ENCODE data around the gene NRDC.
"Not testable (repeated sequence)": the region's sequence is repeated elsewhere in the genome, so short reads cannot be mapped to it uniquely, and the experiment has no call there.

NRDC gene

DNA sequence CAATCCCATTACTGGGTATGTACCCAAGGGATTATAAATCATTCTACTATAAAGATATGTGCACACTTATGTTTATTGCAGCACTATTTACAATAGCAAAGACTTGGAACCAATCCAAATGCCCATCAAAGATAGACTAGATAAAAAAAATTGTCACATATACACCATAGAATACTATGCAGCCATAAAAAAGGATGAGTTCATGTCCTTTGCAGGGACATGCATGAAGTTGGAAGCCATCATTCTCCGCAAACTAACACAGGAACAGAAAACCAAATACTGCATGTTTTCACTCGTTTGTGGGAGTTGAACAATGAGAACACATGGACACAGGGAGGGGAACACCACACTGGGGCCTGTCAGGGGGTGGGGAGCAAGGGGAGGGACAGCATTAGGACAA, 16.2 kb upstream of the NRDC start:
- not testable (repeated sequence) for DNase-seq

DNA sequence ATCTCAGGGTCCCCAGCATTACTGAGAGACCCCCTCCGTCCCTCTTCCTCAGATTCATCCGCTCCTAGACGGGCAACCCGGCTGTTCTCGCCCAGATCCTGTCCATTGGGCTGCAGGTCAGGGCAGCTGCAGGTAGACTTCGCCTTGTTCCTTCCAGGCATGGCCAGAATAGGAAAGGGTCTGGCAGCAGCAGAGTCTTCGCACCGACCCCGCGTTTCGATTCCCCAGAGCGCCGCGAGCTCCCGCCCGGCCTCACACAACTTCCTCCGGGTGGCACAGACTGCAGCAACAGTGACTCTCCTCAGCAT, 265 bp downstream of the NRDC start:
- DNase-seq: no peak

DNA sequence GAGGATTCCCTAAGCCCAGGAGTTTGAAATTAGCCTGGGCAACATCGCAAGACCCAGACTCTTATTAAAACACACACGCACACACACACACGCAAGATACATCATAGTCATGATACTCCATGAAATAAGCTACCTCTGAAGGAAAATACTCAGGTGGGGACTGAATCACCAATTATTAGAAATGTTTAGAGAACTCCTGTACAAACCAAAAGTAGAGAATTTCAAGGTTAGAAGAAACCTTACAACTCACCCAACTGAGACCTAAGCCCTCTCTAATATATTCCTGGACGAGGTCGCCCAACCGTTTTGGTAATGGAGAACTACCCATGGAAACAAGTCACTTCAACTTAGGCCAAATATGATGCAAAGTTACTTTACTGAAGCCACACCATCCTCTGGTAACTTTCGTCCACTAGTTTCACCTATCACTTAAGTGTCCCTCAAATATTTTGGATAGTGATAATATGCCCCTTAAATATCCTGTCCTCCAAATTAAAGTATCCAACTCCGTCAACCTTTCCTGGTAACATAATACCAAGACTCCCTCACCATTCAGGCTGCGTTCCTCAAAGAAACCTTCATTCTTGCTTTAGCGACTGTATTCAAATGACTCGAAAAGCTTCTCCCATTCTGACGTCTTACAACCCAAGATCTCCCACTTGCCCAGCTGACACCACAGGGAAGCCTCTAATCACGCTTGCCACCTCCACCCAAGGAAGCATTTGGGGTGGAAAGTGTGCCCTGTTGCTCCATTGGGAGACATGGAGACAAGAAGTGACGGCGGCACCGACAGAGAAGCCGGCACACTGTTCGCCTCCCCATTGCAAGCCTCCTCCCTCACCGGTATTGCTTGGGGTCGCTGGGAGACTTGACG, 856 bp downstream of the NRDC start:
- peak; percentile 12 for DNase-seq

DNA sequence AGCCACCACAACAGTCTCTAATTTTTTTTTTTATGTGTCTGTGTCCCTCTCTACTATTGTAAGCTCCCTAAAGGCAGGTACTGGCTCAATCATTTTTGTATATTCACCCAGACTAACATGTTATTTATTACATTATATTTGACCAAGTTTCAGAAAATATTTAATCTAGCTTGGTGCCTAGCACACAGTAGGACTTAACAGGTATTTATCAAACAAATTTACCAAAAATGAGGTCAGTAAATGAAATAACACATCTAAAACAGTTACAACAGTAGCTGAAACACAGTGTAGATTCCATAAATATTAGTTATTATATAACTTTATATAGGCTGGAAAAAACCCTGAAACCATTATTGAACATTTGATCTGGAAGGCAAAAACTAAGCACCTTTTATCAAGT, 2.7 kb downstream of the NRDC start:
- no peak for DNase-seq

DNA sequence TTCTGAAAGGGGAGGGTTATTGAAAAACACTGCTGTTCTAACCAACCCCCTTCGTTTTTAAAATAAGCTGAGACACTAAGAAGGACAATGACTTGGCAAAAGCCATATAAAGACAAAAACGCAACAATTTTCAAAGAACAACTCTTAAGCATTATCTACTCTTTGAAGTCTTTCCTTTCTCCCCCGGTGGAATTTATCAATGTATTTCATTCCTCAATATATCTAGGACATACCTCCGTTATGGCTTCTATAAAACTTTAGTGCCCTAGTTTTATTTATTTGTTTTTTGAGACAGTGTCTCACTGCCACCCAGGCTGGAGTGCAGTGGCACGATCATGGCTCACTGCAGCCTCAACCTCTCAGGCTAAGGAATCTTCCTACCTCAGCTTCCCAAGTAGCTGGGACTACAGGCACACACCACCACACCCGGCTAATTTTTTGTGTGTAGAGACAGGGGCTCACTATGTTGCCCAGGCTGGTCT, 3.2 kb downstream of the NRDC start:
- no peak for DNase-seq

DNA sequence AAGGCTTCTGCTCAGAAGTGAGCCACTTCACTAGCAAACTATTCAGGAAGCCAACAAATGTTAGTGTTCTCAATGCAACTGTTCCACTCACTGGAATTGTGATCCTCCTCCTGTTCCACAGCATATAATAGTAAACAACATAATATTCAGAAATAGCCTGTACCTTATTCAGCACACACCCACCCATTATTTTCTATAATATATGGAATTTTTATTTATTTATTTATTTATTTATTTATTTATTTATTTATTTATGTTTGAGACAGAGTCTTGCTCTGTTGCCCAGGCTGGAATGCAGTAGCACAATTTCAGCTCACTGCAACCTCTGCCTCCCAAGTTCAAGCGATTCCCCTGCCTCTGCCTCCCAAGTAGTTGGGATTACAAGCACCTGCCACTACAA, 5.3 kb downstream of the NRDC start:
- not testable (repeated sequence) for DNase-seq

DNA sequence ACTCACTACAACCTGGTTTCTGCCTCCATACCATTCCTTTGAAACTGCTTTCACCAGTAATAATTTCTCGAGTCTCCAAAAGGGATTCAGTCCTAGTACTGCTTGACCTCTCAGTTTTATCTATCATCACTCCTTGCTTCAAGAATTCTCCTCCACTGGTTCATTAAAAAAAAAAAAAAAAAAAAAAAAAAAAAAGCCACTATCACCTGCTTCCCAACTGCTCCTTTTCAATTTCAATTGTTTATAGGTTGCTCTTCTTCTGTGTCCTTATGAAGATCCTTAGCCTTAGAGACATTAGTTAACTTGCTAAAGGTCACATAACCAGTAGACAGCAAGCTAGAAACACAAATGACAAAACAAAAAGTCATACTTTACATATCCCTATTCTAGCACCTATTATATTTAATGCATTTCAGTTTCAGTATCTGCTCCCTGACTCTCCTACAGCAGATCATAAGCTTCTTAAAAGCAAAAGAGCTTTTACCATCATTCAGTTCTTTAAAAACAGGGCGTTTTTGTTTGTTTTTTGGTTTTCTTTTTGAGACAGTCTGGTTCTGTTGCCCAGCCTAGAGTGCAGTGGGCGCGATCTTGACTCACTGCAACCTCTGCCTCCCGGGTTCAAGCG, 7.1 kb downstream of the NRDC start:
- DNase-seq: no peak

DNA sequence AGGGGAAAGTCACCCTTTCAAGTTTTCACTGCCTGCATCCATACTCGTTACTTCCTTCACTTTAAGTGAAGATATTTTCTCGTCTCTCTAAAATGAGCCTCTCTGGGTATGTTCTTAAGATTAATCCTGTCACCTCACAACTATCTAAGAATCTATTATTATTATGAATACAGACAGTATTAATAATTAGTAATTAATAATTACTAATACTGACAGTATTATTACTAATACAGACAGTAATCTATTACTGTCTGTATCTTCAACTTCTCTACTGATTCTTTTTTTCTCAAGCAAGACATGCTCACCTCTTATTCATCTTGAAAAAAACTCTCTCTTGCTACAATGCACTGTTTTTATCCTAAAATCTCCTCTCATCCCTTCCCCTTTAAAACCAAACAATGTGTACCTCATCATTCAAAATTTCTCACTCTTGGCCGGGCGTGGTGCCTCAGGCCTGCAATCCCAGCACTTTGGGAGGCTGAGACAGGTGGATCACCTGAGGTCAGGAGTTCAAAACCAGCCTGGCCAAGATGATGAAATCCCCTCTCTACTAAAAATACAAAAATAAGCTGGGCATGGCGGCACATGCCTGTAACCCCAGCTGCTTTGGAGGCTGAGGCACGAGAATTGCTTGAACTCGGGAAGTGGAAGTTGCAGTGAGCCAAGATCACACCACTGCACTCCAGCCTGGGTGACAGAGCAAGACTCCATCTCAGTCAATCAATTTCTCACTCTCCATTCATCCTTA, 7.8 kb downstream of the NRDC start:
- DNase-seq: no peak

DNA sequence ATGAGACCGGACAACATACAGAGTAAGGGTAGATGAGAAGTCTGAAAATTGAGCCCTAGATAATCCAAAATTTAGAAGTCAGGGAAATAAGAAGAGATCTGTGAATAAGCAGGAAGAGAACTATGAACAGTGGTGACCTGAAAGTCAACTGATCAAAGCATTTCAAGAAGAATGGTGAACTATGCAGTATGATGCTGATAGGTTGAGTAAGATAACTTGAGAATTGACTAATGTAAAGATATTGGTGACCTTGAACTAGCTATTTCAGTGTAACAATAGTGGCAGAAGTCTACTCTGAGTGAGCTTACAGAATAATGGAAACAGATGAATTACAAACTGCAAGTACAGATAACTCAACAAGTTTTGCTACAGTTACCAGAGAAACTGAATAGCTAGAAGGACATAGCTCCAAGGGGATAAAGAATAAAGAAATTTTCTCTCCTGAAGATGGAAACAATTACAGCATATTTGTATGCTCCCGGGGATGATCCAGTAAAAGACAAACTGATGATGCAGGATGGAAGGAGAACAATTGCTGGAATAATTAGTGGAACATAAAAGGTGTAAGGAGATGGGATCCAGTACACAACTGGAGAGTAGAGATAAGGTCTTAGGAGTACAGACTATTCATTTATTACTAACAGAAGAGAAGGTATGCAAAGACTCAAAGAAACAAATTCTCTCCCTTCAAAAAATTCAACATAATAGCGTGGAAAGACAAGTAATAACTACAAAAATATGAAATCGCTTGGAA, 10.9 kb downstream of the NRDC start:
- no peak for DNase-seq

DNA sequence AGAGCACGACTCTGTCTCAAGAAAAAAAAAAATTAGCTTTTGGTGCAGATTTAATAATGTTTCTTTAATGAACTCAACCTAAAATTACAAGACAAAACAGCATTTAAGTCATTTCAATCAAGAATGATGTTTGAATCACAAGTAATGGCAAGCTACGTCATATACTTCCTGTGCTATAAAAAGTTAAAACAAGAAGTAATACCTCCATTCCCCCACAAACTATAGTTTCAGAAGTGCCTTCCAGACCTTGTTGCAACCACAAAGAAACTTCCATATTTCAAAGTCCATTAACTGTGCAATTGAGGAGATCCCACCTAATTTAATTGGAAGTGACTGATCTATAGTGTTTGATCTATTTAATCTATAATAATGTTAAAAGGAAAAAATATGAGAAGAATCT, 15.1 kb downstream of the NRDC start:
- DNase-seq: peak; percentile 10

DNA sequence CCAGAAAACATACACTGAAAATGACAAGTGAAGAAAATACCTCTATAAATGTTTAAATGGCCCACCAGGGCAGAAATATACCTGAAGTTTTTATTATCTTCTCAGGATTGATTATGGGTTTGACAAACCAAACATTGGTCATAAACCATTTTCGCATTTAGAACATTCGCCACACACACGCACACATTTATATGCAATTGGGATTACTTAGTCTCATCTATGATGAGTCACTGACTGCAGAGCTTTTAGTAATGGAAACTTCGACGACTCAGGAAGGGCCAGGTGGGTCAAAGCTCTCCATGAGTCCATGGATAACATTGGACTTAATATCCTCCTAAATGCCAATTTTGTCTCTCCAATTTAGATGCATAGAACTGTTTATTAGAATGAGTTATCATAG, 16.9 kb downstream of the NRDC start:
- no peak for DNase-seq

DNA sequence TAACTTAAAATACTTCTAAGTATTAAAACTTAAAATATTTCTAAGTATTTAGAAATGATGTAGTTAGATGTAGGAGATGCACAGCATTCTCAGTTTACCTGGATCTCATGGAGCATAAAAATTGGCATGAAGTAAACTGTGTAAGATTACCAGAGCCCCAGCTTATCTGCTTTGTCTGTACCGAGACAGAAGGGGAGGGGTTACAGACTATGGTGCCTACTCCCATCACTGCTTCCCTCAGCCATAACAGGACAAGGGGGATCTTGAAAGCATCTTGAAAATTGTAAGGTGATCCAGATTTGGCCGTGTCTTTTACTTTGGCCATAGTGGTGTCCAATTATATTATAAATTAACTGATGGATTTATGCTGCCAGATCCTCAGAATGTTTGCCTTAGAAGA, 18.8 kb downstream of the NRDC start:
- DNase-seq: no peak

DNA sequence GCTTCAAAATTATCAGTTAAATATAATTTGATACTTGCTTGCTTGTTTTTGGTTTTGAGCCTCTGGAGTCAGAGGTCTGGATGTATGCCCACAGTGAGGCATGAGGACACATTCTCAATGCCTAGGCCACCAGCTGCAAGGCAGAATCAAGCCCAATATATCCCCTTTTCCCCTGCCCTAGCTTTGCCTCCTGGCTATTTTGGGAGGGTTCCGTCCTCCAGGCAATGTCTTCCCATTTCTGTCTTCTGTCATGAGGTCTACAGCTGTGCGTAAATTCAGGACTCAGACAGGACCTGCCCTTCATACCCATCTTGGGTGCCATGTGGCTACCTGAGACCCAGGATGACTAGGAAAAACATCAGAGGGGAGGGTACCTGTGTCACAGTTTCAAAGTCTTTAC, 19.2 kb downstream of the NRDC start:
- no peak for DNase-seq

DNA sequence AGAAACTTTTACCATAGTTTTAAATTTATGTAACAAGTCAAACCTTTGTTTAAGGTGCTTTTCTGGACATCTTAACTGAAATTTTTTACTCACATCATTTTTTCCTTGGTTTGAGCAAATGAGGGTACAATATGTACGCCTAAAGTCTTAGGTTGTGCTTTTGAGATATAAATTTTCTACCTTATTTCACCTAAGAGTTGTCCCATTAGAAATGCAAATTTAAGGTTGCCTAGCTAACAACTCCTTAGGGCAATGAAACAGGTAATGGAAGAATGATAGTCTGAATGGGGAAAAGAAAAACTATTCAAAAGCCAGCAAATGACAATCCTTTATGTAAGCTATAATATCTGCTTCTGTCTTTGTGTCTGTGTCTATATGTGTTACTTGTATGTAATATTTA, 19.6 kb downstream of the NRDC start:
- DNase-seq: no peak

DNA sequence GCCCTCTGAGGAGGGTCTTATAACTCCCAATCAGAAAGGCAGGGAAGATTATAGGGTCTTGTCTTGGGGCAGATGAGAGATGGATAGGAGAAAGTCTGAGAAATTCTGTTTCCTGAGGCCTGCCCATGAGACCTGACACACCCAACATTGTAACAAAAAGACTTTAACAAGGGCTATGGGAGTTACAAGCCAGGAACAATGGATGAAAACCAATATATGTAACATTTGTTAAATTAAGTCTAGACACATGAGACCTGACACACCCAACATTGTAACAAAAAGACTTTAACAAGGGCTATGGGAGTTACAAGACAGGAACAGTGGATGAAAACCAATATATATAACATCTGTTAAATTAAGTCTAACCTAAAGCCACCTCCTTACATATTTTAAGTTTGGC, 21.8 kb downstream of the NRDC start:
- no peak for DNase-seq

DNA sequence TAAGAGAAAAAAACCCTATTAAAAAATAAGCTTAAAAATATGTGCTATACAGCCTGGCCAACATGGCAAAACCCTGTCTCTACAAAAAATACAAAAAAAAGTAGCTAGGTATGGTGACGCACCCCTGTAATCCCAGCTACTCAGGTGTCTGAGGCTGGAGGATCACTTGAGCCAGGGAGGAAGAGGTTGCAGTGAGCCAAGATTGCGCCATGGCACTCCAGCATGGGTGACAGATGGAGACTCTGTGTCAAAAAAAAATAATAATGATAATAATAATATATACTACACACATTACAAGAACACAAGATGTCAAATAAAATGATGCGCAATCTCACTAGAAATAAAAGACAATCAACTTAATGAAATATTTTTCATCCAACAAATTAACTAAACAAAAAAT, 22.9 kb downstream of the NRDC start:
- DNase-seq: no peak

DNA sequence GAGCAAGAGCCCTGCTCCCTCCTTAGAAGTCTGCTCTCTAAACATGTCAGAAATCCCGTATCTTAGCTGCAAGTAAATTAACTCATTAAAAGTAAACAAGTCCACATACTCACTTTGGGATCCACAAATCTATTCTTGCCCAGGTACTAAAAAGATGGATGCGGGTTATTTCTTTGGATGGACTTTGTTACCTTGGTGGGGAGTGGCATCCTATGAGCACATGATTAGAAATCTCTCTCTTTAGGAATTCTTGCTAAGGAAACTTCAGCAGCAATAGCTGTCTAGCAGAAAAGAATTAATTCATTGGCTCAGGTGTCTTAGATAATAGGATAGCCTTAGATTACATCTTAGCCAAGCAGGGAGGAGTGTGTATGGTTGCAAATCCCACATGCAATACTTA, 25.2 kb downstream of the NRDC start:
- no peak for DNase-seq

DNA sequence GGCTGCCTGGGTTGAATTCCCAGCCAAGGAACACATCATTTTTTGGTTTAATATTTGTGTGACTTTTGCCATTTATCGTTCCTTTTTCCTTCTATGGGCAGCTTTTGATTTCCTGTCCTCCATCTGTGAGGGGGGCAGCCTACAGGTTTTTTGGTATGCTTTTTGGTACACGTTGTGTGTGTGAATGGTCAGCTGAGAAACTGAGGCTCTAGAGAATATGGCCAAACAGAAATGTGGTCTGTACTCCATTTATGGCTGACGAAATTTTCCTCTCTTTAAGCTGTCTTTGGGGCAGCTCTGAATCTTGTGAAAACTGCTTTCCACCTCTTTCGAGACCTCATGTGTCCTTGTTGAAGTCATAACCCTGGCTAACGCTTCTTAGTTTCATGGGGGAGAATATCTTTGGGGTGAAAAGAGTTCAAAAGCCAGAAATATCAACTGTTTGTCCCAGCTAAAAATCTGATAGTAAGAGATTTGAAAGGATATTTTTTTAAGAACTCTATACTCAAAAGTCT, 26.6 kb downstream of the NRDC start:
- no peak for DNase-seq

DNA sequence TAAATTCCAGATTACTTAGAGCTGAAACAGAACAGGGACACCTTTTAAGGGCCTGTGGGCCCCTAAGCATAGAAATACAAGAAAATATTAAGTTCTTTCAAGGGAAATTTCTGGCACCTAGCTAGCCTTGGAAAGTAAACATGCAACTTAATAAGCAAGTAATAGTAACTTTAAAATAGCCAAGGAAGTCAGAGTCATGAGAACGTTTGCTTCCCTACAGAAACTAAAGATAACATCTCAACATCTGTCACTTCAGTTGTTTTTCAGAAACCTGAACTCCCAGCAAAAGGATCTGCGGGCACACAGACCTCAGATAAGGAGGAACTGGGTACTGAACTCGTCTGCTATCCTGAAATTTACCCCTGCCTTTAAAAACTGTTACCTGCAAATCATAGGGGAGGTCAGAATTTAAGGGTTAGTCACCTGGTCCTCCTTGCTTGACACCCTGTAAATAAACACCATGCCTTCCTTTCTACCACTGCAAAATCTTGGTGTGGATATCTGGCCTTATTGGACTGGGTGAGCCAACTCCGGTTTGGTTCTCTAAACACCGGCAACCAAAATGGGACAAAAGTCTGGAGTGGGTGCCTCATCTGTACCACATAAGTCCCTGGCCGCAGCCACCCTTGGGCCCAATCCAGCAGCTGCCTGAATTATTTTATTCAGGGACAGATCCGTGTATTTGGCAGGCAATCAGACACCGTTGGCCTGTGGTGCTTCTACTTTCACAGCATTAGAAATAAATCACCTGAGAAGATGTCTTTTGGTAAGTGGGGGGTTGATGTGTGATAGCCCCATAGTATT, 27.9 kb downstream of the NRDC start:
- DNase-seq: no peak

DNA sequence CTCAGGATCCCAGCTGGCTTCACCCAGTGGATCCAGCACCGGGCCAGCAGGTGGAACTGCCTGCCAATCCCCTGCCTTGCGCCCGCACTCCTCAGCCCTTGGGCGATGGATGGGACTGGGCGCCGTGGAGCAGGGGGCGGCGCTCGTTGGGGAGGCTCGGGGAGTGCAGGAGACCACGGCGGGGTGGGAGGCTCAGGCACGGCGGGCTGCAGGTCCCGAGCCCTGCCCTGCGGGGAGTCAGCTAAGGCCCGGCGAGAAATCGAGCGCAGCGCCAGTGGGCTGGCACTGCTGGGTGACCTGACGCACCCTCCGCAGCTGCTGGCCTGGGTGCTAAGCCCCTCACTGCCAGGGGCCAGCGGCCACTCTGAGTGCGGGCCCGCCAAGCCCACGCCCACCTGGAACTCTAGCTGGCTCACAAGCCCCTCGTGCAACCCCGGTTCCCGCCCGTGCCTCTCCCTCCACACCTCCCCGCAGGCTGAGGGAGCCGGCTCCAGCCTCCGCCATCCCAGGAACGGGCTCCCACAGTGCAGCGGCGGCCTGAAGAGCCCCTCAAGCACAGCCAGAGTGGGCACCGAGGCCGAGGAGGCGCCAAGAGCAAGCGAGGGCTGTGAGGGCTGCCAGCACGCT, 31.1 kb downstream of the NRDC start:
- no peak for DNase-seq

DNA sequence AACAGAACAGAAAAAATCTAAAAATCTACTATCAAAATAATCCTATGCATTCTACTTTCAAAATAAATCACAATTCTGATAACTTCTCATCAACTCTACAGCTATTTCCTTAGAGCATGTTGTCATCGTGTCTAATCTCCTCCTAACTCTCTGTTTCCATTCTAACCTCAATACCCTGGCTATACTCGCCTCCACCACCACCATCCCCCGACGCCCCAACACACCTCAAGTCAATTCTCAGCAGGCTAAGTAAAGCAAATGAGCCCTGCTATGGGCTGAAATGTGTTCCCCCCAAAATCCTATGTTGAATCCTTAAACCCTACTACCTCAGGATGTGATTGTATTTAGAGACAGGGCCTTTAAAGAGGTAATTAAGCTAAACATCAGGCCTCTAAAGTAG, 34.6 kb downstream of the NRDC start:
- DNase-seq: no peak

DNA sequence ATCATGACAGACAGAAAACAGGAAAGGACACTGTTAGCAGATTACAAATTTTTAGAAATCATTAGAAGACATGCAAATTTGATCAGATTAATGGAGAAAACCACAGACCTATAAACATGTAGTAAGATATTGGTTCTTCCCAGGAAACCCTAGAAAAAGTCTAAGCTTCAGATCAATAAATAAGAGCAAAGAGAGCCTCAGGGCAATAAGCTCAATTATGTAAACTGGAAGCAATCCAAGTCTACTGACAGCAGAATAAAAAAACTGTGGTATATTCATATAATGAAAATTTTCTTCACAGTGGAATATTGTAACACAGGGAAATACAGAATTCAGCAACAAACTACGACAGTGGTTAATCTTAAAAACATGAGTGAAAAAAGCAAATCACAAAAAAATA, 36.3 kb downstream of the NRDC start:
- no peak for DNase-seq

Data from CD4-positive, alpha-beta T cell treated with Interleukin-12 subunit alpha and Interleukin-12 subunit beta, for 1 hour (primary cell).